PFSK-1 (cell line): ENCODE measurements around the gene CAMSAP1.

Source experiments
- POLR2AphosphoS5 ChIP-seq: IDR thresholded peaks from 2 replicates; pipeline ENCODE4 v1.6.1; 2012; ENCODE audit warnings: low read depth, mild to moderate bottlenecking, control low read depth, low read length, moderate library complexity
- SIN3A ChIP-seq: IDR thresholded peaks from 2 replicates; pipeline ENCODE4 v1.6.1; 2012; ENCODE audit warnings: mild to moderate bottlenecking, low read length, moderate library complexity, borderline replicate concordance; ENCODE audit not compliant: insufficient read depth

DNA sequence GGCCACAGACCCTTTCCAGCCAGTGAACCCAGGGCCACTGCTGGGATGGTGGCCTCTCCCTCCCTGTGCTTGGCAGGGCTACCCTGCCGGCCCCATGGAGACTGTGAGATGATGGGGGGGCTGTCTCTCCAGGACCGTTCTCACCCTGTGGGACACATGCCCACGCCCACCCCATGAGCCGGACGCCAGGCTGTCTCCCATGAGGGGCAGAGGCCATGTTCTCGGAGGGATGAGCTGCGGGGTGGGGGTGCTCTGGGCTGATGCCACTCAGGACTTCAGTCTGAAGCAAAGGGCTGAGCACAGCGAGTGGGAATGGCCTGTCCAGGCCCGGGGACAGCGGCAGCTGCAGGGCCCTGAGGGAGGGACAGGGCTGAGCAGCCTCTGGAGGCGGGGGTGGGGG lies 116.5 kb downstream of the CAMSAP1 start:
- TF ChIP-seq SIN3A = no peak
- no peak for TF ChIP-seq POLR2AphosphoS5
